Measurements from ENCODE around the gene BAD.
"Not testable (repeated sequence)": the region's sequence is repeated elsewhere in the genome, so short reads cannot be mapped to it uniquely, and the experiment has no call there.

The BAD gene

DNA sequence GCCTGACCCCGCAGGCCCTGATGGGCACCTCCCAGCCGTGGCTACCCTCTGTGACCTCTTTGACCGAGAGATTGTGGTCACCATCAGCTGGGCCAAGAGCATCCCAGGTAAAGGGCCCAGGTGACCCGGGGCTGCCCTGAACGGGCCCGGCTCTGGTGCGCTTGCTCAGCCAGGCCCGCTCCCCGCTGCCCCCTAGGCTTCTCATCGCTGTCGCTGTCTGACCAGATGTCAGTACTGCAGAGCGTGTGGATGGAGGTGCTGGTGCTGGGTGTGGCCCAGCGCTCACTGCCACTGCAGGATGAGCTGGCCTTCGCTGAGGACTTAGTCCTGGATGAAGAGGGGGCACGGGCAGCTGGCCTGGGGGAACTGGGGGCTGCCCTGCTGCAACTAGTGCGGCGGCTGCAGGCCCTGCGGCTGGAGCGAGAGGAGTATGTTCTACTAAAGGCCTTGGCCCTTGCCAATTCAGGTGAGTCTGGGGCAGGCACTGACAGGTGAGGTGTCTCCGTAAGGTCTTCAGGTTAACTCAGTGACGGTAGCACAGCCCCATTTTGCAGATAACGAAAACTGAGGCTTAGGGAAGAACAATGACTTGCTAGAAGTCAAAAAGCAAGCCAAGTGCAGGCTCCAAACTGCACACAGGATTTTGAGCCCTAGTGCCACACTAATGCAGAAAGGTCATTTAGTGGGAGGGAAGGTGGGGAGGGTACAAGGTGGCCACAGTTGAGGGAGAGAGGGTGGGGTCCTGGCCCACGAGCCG, 30.5 kb upstream of the BAD start:
- DNase-seq = no peak

DNA sequence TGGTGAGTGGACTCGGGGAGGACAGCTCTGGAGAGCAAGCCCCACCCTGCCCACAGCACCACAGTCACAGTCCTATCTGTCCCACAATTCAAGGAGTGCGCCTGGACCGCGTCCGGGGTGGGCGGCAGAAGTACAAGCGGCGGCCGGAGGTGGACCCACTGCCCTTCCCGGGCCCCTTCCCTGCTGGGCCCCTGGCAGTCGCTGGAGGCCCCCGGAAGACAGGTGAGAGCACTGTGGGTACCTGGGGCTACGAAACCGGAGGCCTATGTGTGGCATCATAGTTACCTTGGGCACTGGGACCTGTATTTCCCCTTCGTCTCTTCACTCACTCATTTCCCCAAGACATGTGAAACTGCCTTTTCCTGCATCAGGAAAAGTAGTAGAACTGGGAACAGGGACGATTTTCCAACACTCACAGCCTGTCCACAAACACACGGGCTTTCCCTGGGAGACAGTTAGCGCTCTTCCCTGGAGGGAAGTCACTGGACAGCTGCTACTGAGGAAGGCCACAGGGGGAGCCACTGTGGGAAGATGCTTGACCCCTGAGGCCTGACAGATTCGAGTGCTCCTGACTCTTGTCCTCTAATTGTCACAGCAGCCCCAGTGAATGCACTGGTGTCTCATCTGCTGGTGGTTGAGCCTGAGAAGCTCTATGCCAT, 29.8 kb upstream of the BAD start:
- no peak for DNase-seq

DNA sequence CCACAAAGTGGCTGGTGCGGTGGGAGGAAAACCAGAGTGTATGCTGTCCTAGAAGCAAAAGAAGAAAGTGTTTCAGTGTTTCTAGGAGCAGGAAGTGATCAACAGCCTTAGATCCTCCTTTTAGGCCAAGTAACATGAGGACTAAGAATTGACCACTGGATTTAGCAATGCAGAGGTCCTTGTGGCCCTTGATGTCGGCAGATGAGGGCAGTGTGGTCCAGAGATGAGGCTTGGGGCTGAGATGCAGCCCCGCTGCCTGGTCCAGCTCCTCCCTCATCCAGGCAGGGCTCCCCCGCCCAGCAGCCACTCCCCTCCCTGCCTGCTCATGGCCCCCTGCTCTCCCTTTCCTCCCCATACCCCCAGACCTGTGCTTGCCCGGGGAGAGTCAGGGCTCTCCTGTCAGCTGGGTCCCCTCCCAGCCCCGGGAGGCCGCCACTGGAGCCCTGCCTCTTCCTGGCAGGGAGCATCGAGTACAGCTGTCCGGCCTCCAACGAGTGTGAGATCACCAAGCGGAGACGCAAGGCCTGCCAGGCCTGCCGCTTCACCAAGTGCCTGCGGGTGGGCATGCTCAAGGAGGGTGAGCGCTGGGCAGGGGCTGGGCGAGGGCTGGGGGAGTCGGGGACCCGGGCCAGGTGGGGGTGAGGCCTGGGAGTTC, 29.2 kb upstream of the BAD start:
- no peak for DNase-seq

DNA sequence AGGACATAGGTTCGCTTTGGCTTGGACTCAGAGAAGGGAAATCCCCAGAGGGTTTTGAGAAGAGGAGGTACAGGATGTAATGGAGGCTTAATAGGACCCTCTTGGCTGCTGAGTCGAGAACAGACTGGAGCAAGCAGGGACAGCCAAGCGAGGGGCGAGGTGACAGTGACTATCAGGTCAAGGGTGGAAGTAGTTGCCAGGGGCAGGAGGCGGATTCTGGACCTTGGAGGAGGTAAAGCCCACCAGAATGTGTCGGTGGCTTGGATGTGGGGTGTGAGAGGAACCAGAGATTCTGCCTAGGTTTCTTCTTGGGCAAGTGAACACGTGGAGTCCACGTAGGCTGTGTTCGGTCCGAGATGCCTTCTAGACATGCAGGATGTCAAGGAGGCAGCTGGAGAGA, 28.5 kb upstream of the BAD start:
- DNase-seq = no peak

DNA sequence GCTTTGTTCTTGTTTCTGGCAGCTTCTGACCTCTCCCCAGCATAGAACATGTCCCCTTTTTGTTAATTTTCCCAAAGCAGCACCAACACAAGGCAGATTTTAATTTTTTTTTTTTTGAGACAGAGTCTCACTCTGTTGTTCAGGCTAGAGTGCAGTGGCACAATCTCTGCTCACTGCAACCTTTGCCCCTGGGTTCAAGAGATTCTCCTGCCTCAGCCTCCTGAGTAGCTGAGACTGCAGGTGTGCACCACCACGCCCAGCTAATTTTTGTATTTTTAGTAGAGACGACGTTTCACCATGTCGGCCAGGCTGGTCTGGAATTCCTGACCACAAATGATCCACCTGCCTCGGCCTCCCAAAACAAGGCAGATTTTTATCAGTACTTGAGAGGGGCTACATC, 23.3 kb upstream of the BAD start:
- DNase-seq = not testable (repeated sequence)

DNA sequence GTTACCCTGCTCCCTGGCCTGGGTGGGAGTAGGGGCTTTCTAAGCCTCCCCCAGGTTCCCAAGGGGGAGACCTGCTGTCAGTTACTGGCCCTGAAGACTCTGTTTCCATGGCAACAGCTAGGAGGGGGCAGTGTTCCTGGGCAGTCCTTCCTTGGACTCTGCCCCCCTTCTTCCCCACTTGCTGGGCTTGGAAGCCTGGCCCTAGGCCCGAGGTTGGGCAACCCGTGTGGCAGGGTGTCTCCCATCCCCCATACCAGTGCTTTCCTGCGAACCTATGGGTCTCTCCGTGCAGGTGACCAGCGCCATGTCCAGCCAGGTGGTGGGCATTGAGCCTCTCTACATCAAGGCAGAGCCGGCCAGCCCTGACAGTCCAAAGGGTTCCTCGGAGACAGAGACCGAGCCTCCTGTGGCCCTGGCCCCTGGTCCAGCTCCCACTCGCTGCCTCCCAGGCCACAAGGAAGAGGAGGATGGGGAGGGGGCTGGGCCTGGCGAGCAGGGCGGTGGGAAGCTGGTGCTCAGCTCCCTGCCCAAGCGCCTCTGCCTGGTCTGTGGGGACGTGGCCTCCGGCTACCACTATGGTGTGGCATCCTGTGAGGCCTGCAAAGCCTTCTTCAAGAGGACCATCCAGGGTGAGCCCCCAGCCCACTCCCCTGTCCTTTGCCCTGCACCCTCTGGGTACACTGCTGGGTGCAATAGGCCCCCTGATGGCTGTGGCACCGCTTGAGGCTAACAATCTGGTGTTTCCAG, 22.6 kb upstream of the BAD start:
- DNase-seq = no peak

DNA sequence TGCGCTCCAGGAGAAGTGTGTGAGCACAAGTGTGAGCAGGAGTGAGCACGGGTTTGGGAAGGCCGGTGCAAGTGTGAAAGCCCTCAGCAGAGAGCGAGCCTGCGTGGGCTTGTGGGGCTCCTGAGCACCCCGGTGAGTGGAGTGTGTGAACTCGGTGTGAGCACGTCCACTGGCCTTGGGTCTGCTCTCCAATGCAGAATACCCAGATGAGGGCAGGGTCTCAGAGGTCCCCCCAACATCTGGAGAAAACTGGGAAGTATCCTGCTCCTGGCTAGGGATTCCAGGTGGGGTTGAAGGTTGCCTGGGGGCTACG, 22.1 kb upstream of the BAD start:
- DNase-seq = no peak

DNA sequence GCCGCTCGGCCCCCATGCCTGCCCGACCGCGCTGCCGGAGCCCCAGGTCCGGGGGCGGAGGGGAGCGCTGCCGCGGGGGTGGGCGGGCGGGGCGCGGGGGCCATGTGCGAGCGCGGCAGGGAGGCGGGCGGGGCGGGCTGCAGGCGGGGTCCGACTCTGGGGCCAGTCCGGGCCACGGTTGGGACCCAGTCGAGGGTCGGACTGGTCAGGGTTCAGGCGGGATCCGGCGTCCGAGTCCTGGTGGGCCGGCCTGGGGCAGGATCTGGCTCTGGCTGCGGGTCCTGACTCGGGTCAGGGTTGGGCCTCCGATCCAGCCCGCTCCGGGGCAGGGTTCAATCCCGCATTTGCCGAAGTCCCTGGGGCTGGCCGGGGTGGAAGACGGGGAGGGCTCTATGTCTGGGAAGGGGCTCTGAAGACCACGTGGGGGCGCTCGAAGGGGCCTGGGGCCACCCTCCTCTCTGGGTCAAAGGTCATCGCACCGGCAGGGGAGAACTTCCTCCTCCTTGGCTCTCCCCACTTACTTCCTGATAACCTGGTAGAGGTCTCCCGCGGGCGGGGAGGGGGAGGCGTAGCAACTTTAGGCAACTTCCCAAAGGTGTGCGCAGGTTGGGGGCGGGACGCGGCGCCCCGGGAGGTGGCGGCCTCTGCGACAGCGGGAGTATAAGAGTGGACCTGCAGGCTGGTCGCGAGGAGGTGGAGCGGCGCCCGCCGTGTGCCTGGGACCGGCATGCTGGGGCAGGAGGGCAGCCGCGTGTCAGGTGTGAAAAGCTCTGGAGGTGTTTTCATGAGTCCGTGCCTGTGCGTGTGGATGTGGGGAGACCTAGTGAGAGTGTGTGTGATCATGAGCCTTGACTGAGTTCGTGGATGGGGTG, 21.5 kb upstream of the BAD start:
- peak; percentile 63 for DNase-seq

DNA sequence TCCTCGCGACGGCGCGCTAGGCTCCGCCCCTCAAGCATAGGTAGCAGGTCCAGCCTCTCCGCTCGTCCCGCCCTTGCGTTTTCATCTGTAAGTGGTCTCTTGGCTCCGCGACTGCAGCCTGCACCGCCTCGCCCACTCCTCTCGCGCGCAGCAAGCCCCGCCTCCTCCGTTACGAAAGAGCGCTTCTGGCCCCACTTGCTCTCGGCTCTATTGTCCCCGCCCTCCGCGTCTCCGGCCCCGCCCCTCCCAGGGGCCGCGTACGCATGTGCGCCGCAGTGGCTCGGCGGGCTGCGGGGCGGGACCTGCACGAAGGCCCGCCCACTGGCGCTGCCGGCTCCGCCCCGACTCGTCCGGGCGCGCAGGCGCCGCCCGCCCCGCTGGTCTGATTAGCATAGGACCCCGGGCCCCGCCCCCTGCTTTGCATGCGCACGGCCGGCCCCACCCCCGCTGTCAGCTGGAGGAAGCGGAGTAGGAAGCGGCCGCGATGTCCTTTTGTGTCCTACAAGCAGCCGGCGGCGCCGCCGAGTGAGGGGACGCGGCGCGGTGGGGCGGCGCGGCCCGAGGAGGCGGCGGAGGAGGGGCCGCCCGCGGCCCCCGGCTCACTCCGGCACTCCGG, 20.7 kb upstream of the BAD start, which contains the start of gene ESRRA:
ESRRA (plus strand) TSS at position 450 of the 616 bp plus-strand sequence. CDS start 1,656 bp downstream, outside the sequence.
- peak; percentile 100 for DNase-seq

DNA sequence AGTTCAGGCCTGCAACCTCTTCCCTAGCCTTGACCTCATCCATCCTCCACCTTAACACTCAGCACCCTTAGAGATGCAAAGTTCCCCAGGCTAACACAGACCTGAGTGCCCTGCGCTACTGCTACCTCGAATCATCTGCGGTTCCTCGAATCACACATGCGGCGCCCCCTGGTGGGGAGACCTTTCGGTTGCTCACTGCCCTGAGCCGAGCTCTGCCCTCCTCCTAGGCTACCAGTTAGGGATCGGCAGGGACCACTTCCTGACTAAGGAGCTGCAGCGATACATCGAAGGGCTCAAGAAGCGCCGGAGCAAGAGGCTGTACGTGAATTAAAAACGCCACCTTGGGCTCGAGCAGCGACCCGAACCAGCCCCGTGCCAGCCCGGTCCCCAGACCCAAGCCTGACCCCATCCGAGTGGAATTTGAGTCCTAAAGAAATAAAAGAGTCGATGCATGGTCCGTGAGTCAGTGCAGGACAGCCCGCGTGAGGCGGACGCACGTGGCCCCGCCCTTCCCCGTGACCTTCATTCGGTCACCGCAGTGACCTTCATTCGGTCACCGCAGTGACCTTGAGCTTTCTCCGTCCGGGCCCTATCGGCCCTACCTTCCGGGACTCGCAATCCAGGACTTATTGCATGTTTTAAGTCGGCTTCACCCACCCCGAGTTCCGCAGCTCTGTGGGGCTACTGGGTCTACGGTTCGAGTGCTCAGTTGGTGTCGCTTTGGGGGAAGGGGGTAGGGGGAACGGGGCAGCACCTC, 20.0 kb upstream of the BAD start:
- peak; percentile 86 for DNase-seq

DNA sequence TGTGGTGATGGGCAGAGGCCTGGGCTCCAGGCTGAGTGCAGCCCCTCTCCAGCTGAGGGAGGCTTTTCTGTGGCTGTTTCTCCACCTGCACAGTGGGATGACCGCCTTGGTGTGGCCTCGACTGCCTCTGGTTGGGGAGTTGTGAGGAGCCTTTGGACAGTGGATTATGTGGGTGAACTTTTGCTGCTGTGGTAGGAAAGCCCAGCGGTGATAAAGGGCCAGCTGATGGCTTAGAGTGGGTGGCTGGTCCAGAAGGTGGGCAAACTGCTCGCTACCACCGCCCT, 19.5 kb upstream of the BAD start:
- no peak for DNase-seq

DNA sequence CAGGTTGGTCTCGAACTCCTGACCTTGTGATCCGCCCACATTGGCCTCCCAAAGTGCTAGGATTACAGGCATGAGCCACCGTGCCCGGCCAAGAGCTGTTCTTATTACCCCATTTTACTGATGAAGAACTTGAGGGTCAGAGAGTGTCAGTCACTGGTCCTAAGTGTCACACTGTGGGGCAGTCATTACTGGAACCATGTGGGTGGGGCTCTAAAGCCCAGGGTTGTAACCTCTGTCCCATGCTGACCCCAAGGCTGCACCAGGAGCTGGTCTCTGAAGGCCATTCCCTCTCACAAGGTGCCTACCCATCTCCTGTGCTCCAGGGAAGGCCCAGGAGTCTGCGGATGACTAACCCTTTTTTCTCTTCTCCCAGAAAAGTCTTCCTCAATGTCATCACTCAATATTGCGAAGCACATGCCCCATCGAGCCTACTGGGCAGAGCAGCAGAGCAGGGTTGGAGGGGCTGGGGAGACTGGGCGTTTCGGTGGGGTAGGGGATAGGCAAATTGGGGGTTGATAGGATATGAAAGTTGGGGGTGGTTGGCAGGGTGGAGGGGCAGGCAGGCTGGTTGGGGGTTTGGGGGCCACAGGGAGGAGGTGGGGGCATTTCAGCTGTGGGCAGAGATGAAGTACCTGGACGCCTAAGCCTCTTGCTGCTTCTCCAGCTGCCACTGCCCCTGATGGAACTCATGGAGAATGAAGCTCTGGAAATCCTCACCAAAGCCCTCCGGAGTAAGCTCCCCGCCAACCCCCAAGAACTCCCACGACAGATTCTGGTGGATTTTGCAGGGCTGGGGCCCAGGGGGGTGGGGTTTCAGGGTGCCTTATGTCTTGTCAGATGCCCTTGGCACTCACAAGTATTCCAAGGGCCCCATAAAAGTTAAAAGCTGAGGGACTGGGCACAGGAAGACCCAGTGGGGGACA, 18.9 kb upstream of the BAD start:
- no peak for DNase-seq

DNA sequence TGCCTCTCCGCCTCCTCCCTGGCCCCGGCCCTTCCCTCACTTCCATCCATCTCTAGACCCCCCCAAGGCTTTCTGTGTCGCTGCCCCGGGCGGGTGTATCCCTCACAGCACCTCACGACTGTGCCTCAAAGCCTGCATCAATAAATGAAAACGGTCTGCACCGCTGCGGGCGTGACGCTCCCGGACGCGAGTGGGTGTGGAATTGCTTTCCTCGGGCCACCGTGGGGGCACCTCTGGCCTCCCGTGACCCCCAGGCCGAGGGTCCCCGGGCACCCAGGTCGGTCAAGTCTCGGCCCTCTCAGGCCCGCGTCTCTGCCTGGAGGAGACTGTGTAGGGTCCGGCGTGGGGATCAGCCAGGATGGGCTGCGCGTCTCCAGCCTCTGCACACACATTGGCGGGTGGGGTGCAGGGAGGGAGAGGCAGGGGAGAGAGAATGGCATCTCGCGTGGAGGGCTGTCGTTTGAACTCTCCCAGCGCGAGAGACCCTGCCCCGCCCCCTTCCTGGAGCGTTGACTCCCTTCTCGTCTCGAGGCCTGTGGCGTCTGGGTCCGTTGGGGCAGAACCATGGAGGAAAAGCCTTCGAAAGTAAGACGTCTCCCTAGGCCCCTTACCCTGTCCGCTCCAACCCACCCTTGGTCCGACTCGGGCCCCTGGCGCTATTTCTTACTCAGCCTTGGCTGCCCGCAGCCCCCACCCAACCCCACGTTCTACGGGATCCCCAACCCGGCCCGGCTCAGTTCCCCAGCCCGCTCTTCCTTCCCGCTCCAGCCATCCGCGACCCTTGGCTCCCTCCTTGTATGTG, 15.6 kb upstream of the BAD start, which contains the start of gene CATSPERZ:
CATSPERZ (plus strand) TSS at position 512 of the 802 bp plus-strand sequence; CDS start at position 565, 53 bp downstream.
- DNase-seq = no peak

DNA sequence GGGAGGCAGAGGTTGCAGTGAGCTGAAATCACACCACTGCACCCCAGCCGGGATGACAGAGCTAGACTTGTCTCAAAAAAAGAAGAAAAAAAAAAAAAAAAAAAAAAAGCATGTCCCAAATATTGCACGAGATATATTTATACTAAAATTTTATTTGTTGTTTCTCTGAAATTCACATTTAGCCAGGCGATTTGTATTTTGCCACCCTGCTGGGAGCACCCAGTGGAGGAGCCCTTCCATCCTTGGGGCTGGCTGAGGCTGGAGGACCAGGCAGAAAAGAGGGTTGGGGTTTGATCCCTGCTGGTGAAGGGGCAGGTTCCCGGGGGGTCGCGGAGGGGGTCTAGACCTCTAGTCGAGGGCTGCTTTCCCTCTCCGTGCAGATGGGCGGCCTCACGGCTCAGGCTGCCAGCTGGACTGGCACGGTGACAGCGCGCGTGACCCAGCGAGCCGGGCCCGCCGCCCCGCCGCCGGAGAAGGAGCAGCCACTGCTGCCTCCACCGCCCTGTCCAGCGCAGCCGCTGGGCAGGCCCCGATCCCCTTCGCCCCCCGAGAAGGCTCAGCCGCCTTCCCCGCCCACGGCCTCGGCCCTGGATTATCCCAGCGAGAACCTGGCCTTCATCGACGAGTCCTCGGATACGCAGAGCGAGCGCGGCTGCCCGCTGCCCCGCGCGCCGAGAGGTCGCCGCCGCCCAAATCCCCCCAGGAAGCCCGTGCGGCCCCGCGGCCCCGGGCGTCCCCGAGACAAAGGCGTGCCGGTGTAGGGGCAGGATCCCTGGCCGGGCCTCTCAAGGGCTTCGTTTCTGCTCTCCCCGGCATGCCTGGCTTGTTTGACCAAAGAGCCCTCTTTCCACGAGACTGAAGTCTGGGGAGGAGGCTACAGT, 14.7 kb upstream of the BAD start:
- no peak for DNase-seq

DNA sequence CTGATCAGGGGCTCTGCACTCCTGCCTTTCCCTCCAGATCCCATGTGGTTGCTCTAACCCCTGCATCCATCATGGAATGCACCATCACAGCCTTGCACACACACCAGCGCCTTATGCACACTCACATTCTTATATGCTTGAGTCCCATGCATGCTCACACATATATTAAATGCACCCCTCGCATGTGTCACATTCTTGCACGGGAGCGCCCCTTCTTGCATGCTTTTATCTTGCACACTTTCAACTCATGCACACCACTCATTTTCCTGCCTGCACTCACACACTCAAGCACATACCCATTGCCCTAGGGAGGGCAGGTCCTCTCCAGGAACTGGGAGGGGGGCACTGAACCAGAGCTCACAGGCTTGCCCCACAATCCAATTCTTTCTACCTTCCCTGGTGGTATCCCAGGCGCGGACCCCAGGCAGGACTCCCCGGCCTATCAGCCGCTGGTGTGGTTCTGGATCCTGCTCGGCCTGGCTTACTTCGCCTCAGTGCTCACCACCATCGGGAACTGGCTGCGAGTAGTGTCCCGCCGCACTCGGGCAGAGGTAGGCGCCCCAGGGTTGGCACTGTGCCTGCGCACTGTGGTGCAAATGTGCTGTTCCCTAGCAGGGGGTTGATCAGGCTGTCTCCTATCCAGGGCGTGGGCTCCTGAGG, 13.4 kb upstream of the BAD start:
- DNase-seq = no peak

DNA sequence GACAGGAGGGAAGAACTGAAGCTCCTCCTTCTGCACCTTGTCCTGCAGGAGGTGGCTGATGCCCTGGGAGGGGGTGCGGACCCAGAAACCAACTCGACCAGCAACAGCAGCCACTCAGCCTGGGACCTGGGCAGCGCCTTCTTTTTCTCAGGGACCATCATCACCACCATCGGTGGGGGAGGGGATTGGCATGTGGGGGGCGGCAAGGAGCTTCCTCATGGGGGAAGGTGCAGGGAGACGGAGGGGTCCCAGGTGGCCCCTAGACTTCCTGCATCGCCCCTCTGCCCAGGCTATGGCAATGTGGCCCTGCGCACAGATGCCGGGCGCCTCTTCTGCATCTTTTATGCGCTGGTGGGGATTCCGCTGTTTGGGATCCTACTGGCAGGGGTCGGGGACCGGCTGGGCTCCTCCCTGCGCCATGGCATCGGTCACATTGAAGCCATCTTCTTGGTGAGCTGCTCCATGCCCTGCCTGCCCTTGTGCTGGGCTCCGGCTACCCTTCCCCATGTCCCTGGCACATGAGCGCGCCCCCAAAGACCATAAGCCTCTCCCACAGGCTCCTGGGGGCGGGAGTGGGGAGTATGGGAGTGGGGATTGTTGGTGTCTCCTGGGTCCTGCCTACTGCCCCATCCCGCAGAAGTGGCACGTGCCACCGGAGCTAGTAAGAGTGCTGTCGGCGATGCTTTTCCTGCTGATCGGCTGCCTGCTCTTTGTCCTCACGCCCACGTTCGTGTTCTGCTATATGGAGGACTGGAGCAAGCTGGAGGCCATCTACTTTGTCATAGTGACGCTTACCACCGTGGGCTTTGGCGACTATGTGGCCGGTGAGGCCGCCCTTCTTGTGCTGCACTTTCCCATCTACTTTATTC, 12.6 kb upstream of the BAD start:
- DNase-seq = no peak

DNA sequence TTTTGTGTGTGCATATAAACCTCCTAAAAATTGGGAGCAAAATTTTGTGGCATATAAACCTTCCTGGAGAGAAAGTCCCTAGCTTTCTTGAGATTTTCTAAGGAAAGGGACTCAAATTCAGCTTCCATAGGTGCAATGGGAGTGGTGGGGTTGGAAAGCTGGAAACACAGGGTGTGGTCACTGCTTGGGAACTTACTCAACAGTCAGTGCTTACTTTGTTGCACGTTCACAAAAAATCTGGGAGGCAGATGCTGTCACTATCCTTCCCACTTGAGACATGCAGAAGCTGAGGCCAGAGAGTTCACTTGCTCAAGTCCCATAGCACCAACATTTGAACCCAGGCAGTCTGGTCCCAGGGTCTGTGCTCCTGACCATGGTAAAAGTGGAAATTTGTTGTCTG, 11.8 kb upstream of the BAD start:
- no peak for DNase-seq

Data from activated CD4-positive, alpha-beta T cell treated with anti-CD3 and anti-CD28 coated beads for 1 hour (primary cell).